Heart right ventricle (tissue), 16 donors: Measurements from ENCODE around the gene NAALADL1. TPM values are rescaled to one million over a fixed set of nuclear protein-coding genes. Genes with fewer than 3 reads are reported as not detected.
"Not testable (repeated sequence)": the region's sequence is repeated elsewhere in the genome, so short reads cannot be mapped to it uniquely, and the experiment has no call there.

Experiments used
- ATAC-seq, 8 donors: fragments of 200-7000 bp; cut with Tn5 transposase; one replicate each; pipeline ENCODE4 v1.9.1; 2020; ENCODE audit warnings: mild to moderate bottlenecking in 8 of 8, moderate library complexity in 8 of 8, moderate number of reproducible peaks in 1 of 8
- DNase-seq, 2 donors: peaks; one replicate each; pipeline ENCODE4 v3.0.0-alpha.2; 2020
- H3K27ac ChIP-seq, 10 donors: fragments of 200-600 bp; sonication (generic) in 2 of 10; one replicate each; pipeline versions ENCODE4 v1.5.0 to v1.8.0; 2020 to 2022; ENCODE audit warnings: mild to moderate bottlenecking in 3 of 10
- H3K27me3 ChIP-seq, 7 donors: fragments of 200-600 bp; one replicate each; pipeline ENCODE4 v1.8.0; 2021 to 2022; ENCODE audit warnings: mild to moderate bottlenecking in 2 of 7
- H3K36me3 ChIP-seq, 9 donors: fragments of 200-600 bp; sonication (generic) in 1 of 9; one replicate each; pipeline versions ENCODE4 v1.5.0 to v1.8.0; 2020 to 2022; ENCODE audit warnings: mild to moderate bottlenecking in 2 of 9
- H3K4me1 ChIP-seq, 9 donors: fragments of 200-600 bp; sonication (generic) in 1 of 9; one replicate each; pipeline versions ENCODE4 v1.5.0 to v1.8.0; 2020 to 2022; ENCODE audit warnings: mild to moderate bottlenecking in 4 of 9
- H3K4me3 ChIP-seq, 10 donors: fragments of 200-600 bp; sonication (generic) in 2 of 10; one replicate each; pipeline versions ENCODE4 v1.5.0 to v1.8.0; 2020 to 2022; ENCODE audit warnings: mild to moderate bottlenecking in 7 of 10, moderate library complexity in 2 of 10
- H3K9me3 ChIP-seq, 11 donors: fragments of 200-600 bp in 10 of 11; sonication (generic) in 2 of 11; one replicate each; pipeline versions ENCODE4 v1.5.0 to v1.8.0; 2013 to 2022; ENCODE audit warnings: mild to moderate bottlenecking in 2 of 11, control low read depth in 1 of 11, moderate library complexity in 1 of 11
- WGBS, 2 donors: extraction: QIAGEN DNeasy Blood & Tissue Kit; methylation state at CpG; one replicate each; pipeline ENCODE4 v1.1.7; 2013; ENCODE audit warnings: inconsistent platforms in 1 of 2; 5-methylcytosine and 5-hydroxymethylcytosine counted together
- intact Hi-C, 10 donors: fragments of 100-400 bp; cut with DNase I; formaldehyde crosslinking; loops; one replicate each; pipeline versions ENCODE4 v1.11.1 to v1.14.2; 2022
- polyA plus RNA-seq, 2 donors: library from polyadenylated mRNA; stranded (reverse); fragments of 200-250 nt; gene quantifications; one replicate each; pipeline ENCODE4 v1.2.3, GENCODE V29; 2013
- total RNA-seq, 10 donors: library from RNA; stranded (reverse); fragmentation: NEBNext Ultra II Directional in 3 of 10; extraction: Animal tissue kit (Norgen Biotek cat#: 25700) in 3 of 10; gene quantifications; one replicate each; pipeline versions ENCODE4 v1.2.1 to v1.2.4, GENCODE V29; 2021 to 2023
- TF ChIP-seq, protein P1 (sequence below), 9 donors: fragments of 200-600 bp; sonication (generic) in 2 of 9; IDR thresholded peaks; one replicate each; pipeline versions ENCODE4 v1.5.0 to v1.8.0; 2021 to 2022; ENCODE audit warnings: antibody characterized with exemption in 9 of 9, mild to moderate bottlenecking in 5 of 9, moderate library complexity in 1 of 9
- donor health status: Arrhythmogenic right ventricular cardiomyopathy.
- donor health status: ischemic (EF 13 %, LVEDD 7.1; RV severe dilation, severe dysfunction).
- donor health status: healthy with polysubstance abuse.
- donor health status: DM: no; HTN: yes; CAD: no.
- donor health status: DM: no; HTN: no; CAD: no.
- donor health status: ischemic (EF 25% LVEDD 6.9; RV normal size, moderate dysfunction).
- donor health status: ischemic (EF 25% LVEDD 5.7; RV mildly dilated, moderate dysfunction).
- donor health status: healthy.
- donor health status: DM: yes; HTN: yes; CAD: no.
- donor health status: Ischemic cardiomyopathy.
- donor health status: ischemic (EF 35%, LVEDD 5.7; RV mildly dilated, moderate dysfunction).
- donor health status: nonischemic (EF 11% LVEDD 7.7; RV severe dilation, severe dysfunction).
- donor health status: DM: yes; HTN: yes; CAD: no.
- donor health status: PGD.
- donor health status: ischemic (EF 29% LVEDD 5.4; RV normal size, mild dysfunction).
- donor health status: nonischemic (EF 23%, LVEDD 6.1; RV moderate dilation, normal function).

Gene NAALADL1
- total and polyA plus RNA-seq, 12 donors, result 2.1 to 9.1 (median 3.9) TPM

DNA sequence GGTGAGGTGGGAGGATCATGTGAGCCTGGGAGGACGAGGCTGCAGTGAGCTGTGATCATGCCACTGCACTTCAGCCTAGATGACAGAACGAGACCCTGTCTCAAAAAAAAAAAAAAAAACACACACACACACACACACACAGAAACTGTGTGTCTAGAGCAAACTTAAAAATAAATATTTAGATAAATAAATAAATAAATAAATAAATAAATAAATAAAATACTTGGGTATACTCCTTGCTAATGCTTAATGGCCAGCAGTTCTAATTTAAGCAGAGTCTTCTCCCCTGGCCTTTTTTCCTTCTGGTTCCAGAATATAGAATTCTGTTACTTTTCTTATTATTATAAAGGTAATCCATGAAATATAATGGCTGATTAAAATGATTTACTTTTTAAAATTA is 49.5 kb downstream of the NAALADL1 start:
- 95 to 97% methylated on average over 2 of the region's 2 CpGs for WGBS, 2 donors
- Histone ChIP-seq H3K4me1 (peaks cover 3 to 15% (median 5%) of the 10 kb centered on the region in 9 donors), H3K27ac (no peak overlapping the region), H3K27me3 (no peaks in the 10 kb centered on the region), H3K4me3 (no peak overlapping the region), H3K36me3 (no peaks in the 10 kb centered on the region), H3K9me3 (no peaks in the 10 kb centered on the region)
- ATAC-seq (no peak), DNase-seq (no peak)
- TF ChIP-seq, protein P1, sequence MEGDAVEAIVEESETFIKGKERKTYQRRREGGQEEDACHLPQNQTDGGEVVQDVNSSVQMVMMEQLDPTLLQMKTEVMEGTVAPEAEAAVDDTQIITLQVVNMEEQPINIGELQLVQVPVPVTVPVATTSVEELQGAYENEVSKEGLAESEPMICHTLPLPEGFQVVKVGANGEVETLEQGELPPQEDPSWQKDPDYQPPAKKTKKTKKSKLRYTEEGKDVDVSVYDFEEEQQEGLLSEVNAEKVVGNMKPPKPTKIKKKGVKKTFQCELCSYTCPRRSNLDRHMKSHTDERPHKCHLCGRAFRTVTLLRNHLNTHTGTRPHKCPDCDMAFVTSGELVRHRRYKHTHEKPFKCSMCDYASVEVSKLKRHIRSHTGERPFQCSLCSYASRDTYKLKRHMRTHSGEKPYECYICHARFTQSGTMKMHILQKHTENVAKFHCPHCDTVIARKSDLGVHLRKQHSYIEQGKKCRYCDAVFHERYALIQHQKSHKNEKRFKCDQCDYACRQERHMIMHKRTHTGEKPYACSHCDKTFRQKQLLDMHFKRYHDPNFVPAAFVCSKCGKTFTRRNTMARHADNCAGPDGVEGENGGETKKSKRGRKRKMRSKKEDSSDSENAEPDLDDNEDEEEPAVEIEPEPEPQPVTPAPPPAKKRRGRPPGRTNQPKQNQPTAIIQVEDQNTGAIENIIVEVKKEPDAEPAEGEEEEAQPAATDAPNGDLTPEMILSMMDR (IDR thresholded peaks at IDR 0.05), result no peak
- intact Hi-C loops, result no loop called here

DNA sequence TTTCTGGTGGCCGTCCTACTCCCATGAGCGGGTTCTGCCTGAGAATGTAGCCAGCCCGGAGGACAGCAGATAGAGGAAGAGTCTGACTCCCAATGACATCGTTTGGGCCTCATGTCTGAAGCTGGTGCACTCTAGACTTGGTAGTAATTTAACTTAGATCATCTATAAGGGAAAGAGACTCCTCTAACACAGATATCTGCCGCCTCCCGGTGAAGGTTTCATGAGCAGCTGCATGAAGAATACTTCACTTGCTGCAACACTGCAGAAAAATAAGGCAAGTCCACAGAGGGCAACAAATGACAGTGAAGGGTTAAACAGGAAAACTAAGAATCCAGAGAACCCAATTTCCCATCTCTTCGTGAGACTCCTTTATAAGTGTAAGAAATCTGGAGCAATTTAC is 50.3 kb downstream of the NAALADL1 start:
- Histone ChIP-seq H3K36me3 (no peaks in the 10 kb centered on the region), H3K27ac (no peak overlapping the region), H3K4me1 (peaks cover under 1 to 10% (median 2%) of the 10 kb centered on the region in 9 donors), H3K4me3 (no peak overlapping the region), H3K27me3 (no peaks in the 10 kb centered on the region), H3K9me3 (no peaks in the 10 kb centered on the region)
- 64 to 73% methylated on average over 7 of the region's 7 CpGs for WGBS, 2 donors
- intact Hi-C loops, result no loop called here
- TF ChIP-seq, protein P1 (IDR thresholded peaks at IDR 0.05), result no peak
- DNase-seq (no peak), ATAC-seq (no peak)

- H3K27ac ChIP-seq, intact Hi-C loops, H3K27me3 ChIP-seq, H3K4me3 ChIP-seq, H3K36me3 ChIP-seq, H3K4me1 ChIP-seq, DNase-seq, H3K9me3 ChIP-seq, ATAC-seq: not testable (repeated sequence)
- WGBS, 2 donors, result 71 to 72% methylated on average over 3 of the region's 3 CpGs
Measured at GRCh38 chr11:65003968-65004367, 54.4 kb downstream of the NAALADL1 start.

DNA sequence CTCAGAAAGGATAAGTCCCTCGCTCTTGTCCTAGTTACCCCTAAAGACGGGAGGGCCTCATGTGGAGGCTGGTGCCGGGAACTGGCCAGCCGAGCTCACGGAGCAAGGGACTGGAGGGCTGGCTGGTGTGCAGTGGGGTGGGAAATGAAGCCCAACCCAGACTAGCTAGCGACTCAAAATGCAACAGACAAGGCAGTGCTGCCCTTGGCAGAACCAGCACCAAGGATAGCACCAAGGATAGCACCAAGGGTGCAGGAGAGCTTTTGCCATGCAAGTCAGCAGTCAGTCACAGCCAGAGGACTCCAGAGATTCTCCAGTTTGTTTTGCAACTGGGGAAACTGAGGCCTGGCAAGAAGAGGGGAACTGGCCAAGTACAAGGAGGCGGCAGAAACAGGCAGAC is 55.1 kb downstream of the NAALADL1 start:
- H3K27me3 ChIP-seq, result no peaks in the 10 kb centered on the region
- H3K36me3 ChIP-seq, result no peaks in the 10 kb centered on the region
- intact Hi-C loops, result no loop called here
- DNase-seq (no peak), ATAC-seq (no peak)
- WGBS, 2 donors, result 63 to 64% methylated on average over 7 of the region's 7 CpGs
- H3K27ac ChIP-seq, result no peak overlapping the region
- peaks cover 0 to 8% (median 0%) of the 10 kb centered on the region in 9 donors for H3K4me1 ChIP-seq
- H3K4me3 ChIP-seq, result no peak overlapping the region
- H3K9me3 ChIP-seq, result no peaks in the 10 kb centered on the region
- TF ChIP-seq, protein P1 (IDR thresholded peaks at IDR 0.05), result no peak

DNA sequence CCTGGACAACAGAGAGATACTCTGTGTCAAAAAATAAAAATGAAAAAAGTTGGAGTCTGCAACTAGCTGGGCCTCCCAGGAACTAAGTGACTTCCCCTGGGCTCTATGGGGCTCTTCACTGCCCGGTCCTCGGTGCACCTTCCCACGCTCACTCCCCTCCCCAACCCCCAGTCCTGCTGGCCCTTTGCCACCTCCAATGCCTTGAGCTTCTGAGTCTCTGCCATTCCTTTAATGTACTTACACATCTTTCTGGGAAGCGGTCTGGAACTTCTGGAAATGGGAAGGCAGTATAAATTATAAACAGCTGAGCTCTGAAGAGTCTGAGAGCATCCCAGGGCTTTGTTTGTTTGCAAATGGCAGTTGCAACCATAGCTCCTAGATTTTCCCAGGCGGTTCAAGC is 55.6 kb downstream of the NAALADL1 start:
- TF ChIP-seq, protein P1 (IDR thresholded peaks at IDR 0.05), result no peak
- no peak overlapping the region for H3K27ac ChIP-seq
- DNase-seq (no peak), ATAC-seq (no peak)
- H3K4me3 ChIP-seq, result no peak overlapping the region
- no peaks in the 10 kb centered on the region for H3K36me3 ChIP-seq
- no peaks in the 10 kb centered on the region for H3K9me3 ChIP-seq
- no peaks in the 10 kb centered on the region for H3K27me3 ChIP-seq
- WGBS, 2 donors, result 68 to 75% methylated on average over 5 of the region's 5 CpGs
- intact Hi-C loops, result no loop called here
- H3K4me1 ChIP-seq, result peaks cover 0 to 8% (median 0%) of the 10 kb centered on the region in 9 donors
